Right lung (tissue), 5 donors: ENCODE data around the gene PPP1R3G. TPM values are rescaled to one million over a fixed set of nuclear protein-coding genes. Genes with fewer than 3 reads are reported as not detected.

ENCODE experiments used
- polyA plus RNA-seq, 5 donors: library from polyadenylated mRNA; unstranded; fragments of 120-200 nt; gene quantifications; one replicate each; pipeline versions ENCODE4 v1.2.1 to v1.2.3, GENCODE V29; 2013; ENCODE audit warnings: inconsistent platforms in 1 of 5, low replicate concordance in 1 of 5; ENCODE audit not compliant: insufficient read length in 5 of 5, insufficient read depth in 1 of 5

The PPP1R3G gene
- polyA plus RNA-seq, 5 donors: 0.98 to 1.3 (median 1.2) TPM

Other genes starting within 250 kb of the PPP1R3G start
- gene RPP40, start 81.3 kb upstream of the PPP1R3G start, polyA plus RNA-seq: 10 to 100 TPM in 4 of 5 donors, 1 to 10 TPM in 1; 9.7 to 13.2 (median 12.2) TPM
- 10 to 100 TPM; 39.6 to 50.6 (median 46.9) TPM for gene LYRM4, start 175.6 kb downstream of the PPP1R3G start, polyA plus RNA-seq
- 10 to 100 TPM; 15.8 to 18.7 (median 18.0) TPM for gene FARS2, start 176.2 kb downstream of the PPP1R3G start, polyA plus RNA-seq